H9 (cell line): Measurements from ENCODE around the gene VPS45. TPM values are rescaled to one million over a fixed set of nuclear protein-coding genes. Genes with fewer than 3 reads are reported as not detected.

Experiments used
- DNase-seq: peaks from one replicate; pipeline ENCODE4 v3.0.0-alpha.2; 2017
- H2AFZ ChIP-seq: one replicate; pipeline ENCODE4 v1.6.1; 2013; ENCODE audit warnings: mild to moderate bottlenecking, low read length, control low read depth, moderate library complexity
- H2AK5ac ChIP-seq: 2 replicates; pipeline ENCODE4 v1.6.1; 2013; ENCODE audit warnings: low read length, control low read depth, mixed read lengths; ENCODE audit not compliant: insufficient read length
- H2BK120ac ChIP-seq: one replicate; pipeline ENCODE4 v1.6.1; 2013; ENCODE audit warnings: low read depth, mild to moderate bottlenecking, low read length, control low read depth, inconsistent platforms; ENCODE audit not compliant: poor library complexity, severe bottlenecking
- H2BK12ac ChIP-seq: 2 replicates; pipeline ENCODE4 v1.6.1; 2013; ENCODE audit warnings: low read length, control low read depth, mixed read lengths, low read depth; ENCODE audit not compliant: insufficient read length
- H2BK15ac ChIP-seq: 2 replicates; pipeline ENCODE4 v1.6.1; 2013; ENCODE audit warnings: low read depth, low read length, control low read depth
- H2BK20ac ChIP-seq: one replicate; pipeline ENCODE4 v1.6.1; 2013; ENCODE audit warnings: low read depth, mild to moderate bottlenecking, low read length, control low read depth, inconsistent platforms; ENCODE audit not compliant: poor library complexity, severe bottlenecking
- H2BK5ac ChIP-seq: 2 replicates; pipeline ENCODE4 v1.6.1; 2013; ENCODE audit warnings: low read length, control low read depth, mixed read lengths; ENCODE audit not compliant: insufficient read length
- H3K14ac ChIP-seq: 2 replicates; pipeline ENCODE4 v1.6.1; 2013; ENCODE audit warnings: low read length, control low read depth; ENCODE audit not compliant: insufficient read depth
- H3K18ac ChIP-seq: 2 replicates; pipeline ENCODE4 v1.6.1; 2013; ENCODE audit warnings: low read depth, mild to moderate bottlenecking, mixed read lengths, low read length, control low read depth; ENCODE audit not compliant: insufficient read length
- H3K23ac ChIP-seq: 2 replicates; pipeline ENCODE4 v1.6.1; 2013; ENCODE audit warnings: low read length, control low read depth, mixed read lengths, low read depth; ENCODE audit not compliant: insufficient read length
- H3K23me2 ChIP-seq: 2 replicates; pipeline ENCODE4 v1.6.1; 2013; ENCODE audit warnings: low read depth, mild to moderate bottlenecking, mixed read lengths, low read length, control low read depth; ENCODE audit not compliant: insufficient read length, poor library complexity, severe bottlenecking
- H3K27ac ChIP-seq: 2 replicates; pipeline ENCODE4 v1.5.1; 2013; ENCODE audit warnings: low read length, control low read depth, mixed read lengths, low read depth; ENCODE audit not compliant: insufficient read length
- H3K27me3 ChIP-seq: 2 replicates; pipeline ENCODE4 v1.6.1; 2013; ENCODE audit warnings: low read length, control low read depth, inconsistent platforms; ENCODE audit not compliant: insufficient read depth
- H3K4ac ChIP-seq: 2 replicates; pipeline ENCODE4 v1.6.1; 2013; ENCODE audit warnings: low read depth, mild to moderate bottlenecking, control low read depth, inconsistent platforms, low read length, moderate library complexity
- H3K4me1 ChIP-seq: 2 replicates; pipeline ENCODE4 v1.6.1; 2013; ENCODE audit warnings: low read length, control low read depth, inconsistent platforms; ENCODE audit not compliant: insufficient read depth
- H3K4me2 ChIP-seq: 2 replicates; pipeline ENCODE4 v1.6.1; 2013; ENCODE audit warnings: low read length, control low read depth, mixed read lengths; ENCODE audit not compliant: insufficient read length, insufficient read depth
- H3K56ac ChIP-seq: 2 replicates; pipeline ENCODE4 v1.6.1; 2013; ENCODE audit warnings: low read depth, mild to moderate bottlenecking, mixed read lengths, low read length, control low read depth; ENCODE audit not compliant: insufficient read length
- H3K79me1 ChIP-seq: 2 replicates; pipeline ENCODE4 v1.6.1; 2013; ENCODE audit warnings: low read depth, mild to moderate bottlenecking, moderate library complexity, low read length, control low read depth, inconsistent platforms; ENCODE audit not compliant: insufficient read depth, poor library complexity, severe bottlenecking
- H3K79me2 ChIP-seq: 2 replicates; pipeline ENCODE4 v1.6.1; 2013; ENCODE audit warnings: low read length, control low read depth, inconsistent platforms; ENCODE audit not compliant: insufficient read depth
- H3K9ac ChIP-seq: 2 replicates; pipeline ENCODE4 v1.6.1; 2013; ENCODE audit warnings: low read length, control low read depth, mixed read lengths; ENCODE audit not compliant: insufficient read length; ENCODE audit errors: extremely low read depth
- H3K9me3 ChIP-seq: one replicate; pipeline ENCODE4 v1.6.1; 2013; ENCODE audit warnings: low read depth, low read length, inconsistent platforms; ENCODE audit not compliant: control insufficient read depth
- H3T11ph ChIP-seq: one replicate; pipeline ENCODE4 v1.6.1; 2013; ENCODE audit warnings: mild to moderate bottlenecking, low read length, control low read depth, inconsistent platforms
- H4K20me1 ChIP-seq: one replicate; pipeline ENCODE4 v1.6.1; 2013; ENCODE audit not compliant: control insufficient read depth, insufficient read length, insufficient read depth
- H4K5ac ChIP-seq: 2 replicates; pipeline ENCODE4 v1.6.1; 2013; ENCODE audit warnings: low read depth, mild to moderate bottlenecking, mixed read lengths, low read length, control low read depth; ENCODE audit not compliant: insufficient read length
- H4K8ac ChIP-seq: replicated peaks from 2 replicates; pipeline ENCODE4 v1.6.1; 2013; ENCODE audit warnings: low read length, control low read depth, mixed read lengths, low read depth; ENCODE audit not compliant: insufficient read length
- H4K91ac ChIP-seq: 2 replicates; pipeline ENCODE4 v1.6.1; 2013; ENCODE audit warnings: low read depth, mild to moderate bottlenecking, moderate library complexity, mixed read lengths, low read length, control low read depth; ENCODE audit not compliant: insufficient read length
- H3K27ac Mint-ChIP-seq, 3 experiments: 2 replicates in 2 of 3; 3 replicates in 1 of 3; pipeline ENCODE4 v1.8.0; 2020 to 2021; ENCODE audit warnings: mixed read lengths in 3 of 3, mild to moderate bottlenecking in 1 of 3, moderate library complexity in 1 of 3
- H3K27me3 Mint-ChIP-seq: 2 replicates; pipeline ENCODE4 v1.8.0; 2021; ENCODE audit warnings: low read depth, mild to moderate bottlenecking, moderate library complexity, mixed read lengths
- H3K36me3 Mint-ChIP-seq, 3 experiments: 2 replicates in 2 of 3; 3 replicates in 1 of 3; pipeline ENCODE4 v1.8.0; 2020 to 2021; ENCODE audit warnings: low read depth in 3 of 3, mixed read lengths in 3 of 3; ENCODE audit not compliant: insufficient read depth in 1 of 3
- H3K4me1 Mint-ChIP-seq, 2 experiments: 2 replicates each; pipeline ENCODE4 v1.8.0; 2020; ENCODE audit warnings: mixed read lengths in 2 of 2
- H3K4me3 Mint-ChIP-seq, 2 experiments: 2 replicates in 1 of 2; 3 replicates in 1 of 2; pipeline ENCODE4 v1.8.0; 2020 to 2021; ENCODE audit warnings: mild to moderate bottlenecking in 2 of 2, mixed read lengths in 2 of 2, moderate library complexity in 1 of 2
- H3K9me3 Mint-ChIP-seq, 2 experiments: 2 replicates in 1 of 2; 3 replicates in 1 of 2; pipeline ENCODE4 v1.8.0; 2020; ENCODE audit warnings: mild to moderate bottlenecking in 2 of 2, mixed read lengths in 2 of 2, moderate library complexity in 1 of 2
- WGBS: extraction: QIAGEN DNeasy Blood & Tissue Kit; methylation state at CpG from one replicate; pipeline ENCODE4 v1.1.7; 2013; ENCODE audit warnings: missing lambda C conversion rate, low lambda C conversion rate, mixed read lengths; ENCODE audit not compliant: insufficient read length; ENCODE audit errors: extremely low coverage; 5-methylcytosine and 5-hydroxymethylcytosine counted together
- total RNA-seq: library from RNA; stranded (reverse); gene quantifications from 2 replicates; pipeline ENCODE4 v1.2.1, GENCODE V29; 2021
- TF ChIP-seq, protein P1 (sequence below): fragments of 200-600 bp; sonication (generic); conservative IDR thresholded peaks from 3 replicates; pipeline ENCODE4 v1.8.0; 2021; ENCODE audit warnings: antibody characterized with exemption, mild to moderate bottlenecking

VPS45 gene
- total RNA-seq, 1 experiment from 2014 or later = 31.8 TPM

DNA sequence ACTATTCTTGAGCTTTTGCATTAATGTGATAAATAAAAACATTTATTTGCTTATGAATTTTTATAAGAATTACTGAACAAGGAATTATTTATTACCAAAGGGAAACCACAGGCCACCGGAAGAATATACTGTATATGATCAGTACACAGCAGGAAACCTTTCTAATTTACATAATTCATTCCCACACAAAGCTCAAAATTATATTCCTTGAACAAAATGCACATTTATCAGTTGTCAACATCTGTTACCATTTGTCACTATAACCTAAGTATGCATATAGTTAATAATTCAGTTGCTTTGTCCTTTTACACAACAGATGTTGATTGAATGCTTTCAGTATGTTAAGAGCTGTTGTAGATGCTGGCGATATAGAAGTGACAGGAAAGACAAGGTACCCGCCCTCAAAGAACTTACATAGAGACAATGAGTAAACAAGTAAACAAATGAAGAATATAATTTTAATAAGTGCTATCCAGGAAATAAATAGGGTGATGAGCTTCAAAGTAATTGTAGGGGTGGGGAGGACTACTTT lies 27.2 kb downstream of the VPS45 start:
- H3K56ac ChIP-seq = no peak overlapping the region
- H2AK5ac ChIP-seq = no peak overlapping the region
- H3K4me2 ChIP-seq = no peak overlapping the region
- H3K9me3 ChIP-seq = no peaks in the 10 kb centered on the region
- H3K14ac ChIP-seq = no peak overlapping the region
- no peak overlapping the region for H3K23ac ChIP-seq
- H3K4me1 Mint-ChIP-seq = no peaks in the 10 kb centered on the region
- H2BK5ac ChIP-seq = no peak overlapping the region
- no peaks in the 10 kb centered on the region for H3K79me2 ChIP-seq
- H3K27ac ChIP-seq = no peak overlapping the region
- H2AFZ ChIP-seq = no peak overlapping the region
- H3K23me2 ChIP-seq = no peaks in the 10 kb centered on the region
- no peak overlapping the region for H3T11ph ChIP-seq
- WGBS = no CpG with 5 or more reads among the region's 3 CpGs
- no peaks in the 10 kb centered on the region for H3K27me3 ChIP-seq
- no peak overlapping the region for H3K9ac ChIP-seq
- H3K27me3 Mint-ChIP-seq = no peaks in the 10 kb centered on the region
- H2BK15ac ChIP-seq = no peak overlapping the region
- no peaks in the 10 kb centered on the region for H3K9me3 Mint-ChIP-seq
- no peak overlapping the region for H3K4ac ChIP-seq
- H4K5ac ChIP-seq = no peak overlapping the region
- DNase-seq = no peak
- no peaks in the 10 kb centered on the region for H3K4me1 ChIP-seq
- H3K79me1 ChIP-seq = no peaks in the 10 kb centered on the region
- H3K4me3 Mint-ChIP-seq = no peak overlapping the region
- no peak overlapping the region for H2BK12ac ChIP-seq
- no peak overlapping the region for H4K91ac ChIP-seq
- no peaks in the 10 kb centered on the region for H4K20me1 ChIP-seq
- H4K8ac ChIP-seq = no peak overlapping the region
- TF ChIP-seq, protein P1, sequence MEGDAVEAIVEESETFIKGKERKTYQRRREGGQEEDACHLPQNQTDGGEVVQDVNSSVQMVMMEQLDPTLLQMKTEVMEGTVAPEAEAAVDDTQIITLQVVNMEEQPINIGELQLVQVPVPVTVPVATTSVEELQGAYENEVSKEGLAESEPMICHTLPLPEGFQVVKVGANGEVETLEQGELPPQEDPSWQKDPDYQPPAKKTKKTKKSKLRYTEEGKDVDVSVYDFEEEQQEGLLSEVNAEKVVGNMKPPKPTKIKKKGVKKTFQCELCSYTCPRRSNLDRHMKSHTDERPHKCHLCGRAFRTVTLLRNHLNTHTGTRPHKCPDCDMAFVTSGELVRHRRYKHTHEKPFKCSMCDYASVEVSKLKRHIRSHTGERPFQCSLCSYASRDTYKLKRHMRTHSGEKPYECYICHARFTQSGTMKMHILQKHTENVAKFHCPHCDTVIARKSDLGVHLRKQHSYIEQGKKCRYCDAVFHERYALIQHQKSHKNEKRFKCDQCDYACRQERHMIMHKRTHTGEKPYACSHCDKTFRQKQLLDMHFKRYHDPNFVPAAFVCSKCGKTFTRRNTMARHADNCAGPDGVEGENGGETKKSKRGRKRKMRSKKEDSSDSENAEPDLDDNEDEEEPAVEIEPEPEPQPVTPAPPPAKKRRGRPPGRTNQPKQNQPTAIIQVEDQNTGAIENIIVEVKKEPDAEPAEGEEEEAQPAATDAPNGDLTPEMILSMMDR = no peak
- H3K36me3 Mint-ChIP-seq = peaks cover 4 to 13% (median 12%) of the 10 kb centered on the region in 3 experiments; a peak in 6 of 7 replicates
- H2BK120ac ChIP-seq = no peak overlapping the region
- no peak overlapping the region for H2BK20ac ChIP-seq
- no peak overlapping the region for H3K18ac ChIP-seq
- H3K27ac Mint-ChIP-seq = no peak overlapping the region
